ENCODE measurements around the gene DPP6. TPM values are rescaled to one million over a fixed set of nuclear protein-coding genes. Genes with fewer than 3 reads are reported as not detected.
"Not testable (repeated sequence)": the region's sequence is repeated elsewhere in the genome, so short reads cannot be mapped to it uniquely, and the experiment has no call there.

DPP6 gene
- total RNA-seq (2021; fragmentation: NEBNext Ultra II Directional; extraction: Animal tissue kit (Norgen Biotek cat#: 25700)) (6.8 and 8.5 TPM in 2 replicates), polyA plus RNA-seq (2011; rRNA removed) (4.3 and 4.7 TPM in 2 replicates), polyA minus RNA-seq (2011; rRNA and poly(A)+ RNA removed) (9.9 and 13.5 TPM in 2 replicates)
- polyA plus RNA-seq (2011; cell fraction: cytosol; rRNA removed): 5.1 TPM
- polyA plus RNA-seq (2011; cell fraction: nucleus; rRNA removed): 8.8 TPM
- polyA plus RNA-seq (2012, experiment 1 of 2): 3.6 to 5.6 TPM (median 4.4 TPM) in 4 replicates
- 1.00 TPM for polyA plus RNA-seq (2012, experiment 2 of 2)
- polyA plus RNA-seq (2013, experiment 1 of 2): 8.1 TPM
- polyA plus RNA-seq (2013, experiment 2 of 2): 7.0 TPM
- polyA minus RNA-seq (2011; cell fraction: cytosol; rRNA and poly(A)+ RNA removed): 3.5 TPM
- 12.8 TPM for polyA minus RNA-seq (2011; cell fraction: nucleus; rRNA and poly(A)+ RNA removed)
- long read RNA-seq, experiment 1, partial matches to known transcripts: 2 of 5 reads
- long read RNA-seq, experiment 1, other reads (novel, unspliced or antisense): 3 of 5 reads
- long read RNA-seq, experiment 2: 0 reads

DNA sequence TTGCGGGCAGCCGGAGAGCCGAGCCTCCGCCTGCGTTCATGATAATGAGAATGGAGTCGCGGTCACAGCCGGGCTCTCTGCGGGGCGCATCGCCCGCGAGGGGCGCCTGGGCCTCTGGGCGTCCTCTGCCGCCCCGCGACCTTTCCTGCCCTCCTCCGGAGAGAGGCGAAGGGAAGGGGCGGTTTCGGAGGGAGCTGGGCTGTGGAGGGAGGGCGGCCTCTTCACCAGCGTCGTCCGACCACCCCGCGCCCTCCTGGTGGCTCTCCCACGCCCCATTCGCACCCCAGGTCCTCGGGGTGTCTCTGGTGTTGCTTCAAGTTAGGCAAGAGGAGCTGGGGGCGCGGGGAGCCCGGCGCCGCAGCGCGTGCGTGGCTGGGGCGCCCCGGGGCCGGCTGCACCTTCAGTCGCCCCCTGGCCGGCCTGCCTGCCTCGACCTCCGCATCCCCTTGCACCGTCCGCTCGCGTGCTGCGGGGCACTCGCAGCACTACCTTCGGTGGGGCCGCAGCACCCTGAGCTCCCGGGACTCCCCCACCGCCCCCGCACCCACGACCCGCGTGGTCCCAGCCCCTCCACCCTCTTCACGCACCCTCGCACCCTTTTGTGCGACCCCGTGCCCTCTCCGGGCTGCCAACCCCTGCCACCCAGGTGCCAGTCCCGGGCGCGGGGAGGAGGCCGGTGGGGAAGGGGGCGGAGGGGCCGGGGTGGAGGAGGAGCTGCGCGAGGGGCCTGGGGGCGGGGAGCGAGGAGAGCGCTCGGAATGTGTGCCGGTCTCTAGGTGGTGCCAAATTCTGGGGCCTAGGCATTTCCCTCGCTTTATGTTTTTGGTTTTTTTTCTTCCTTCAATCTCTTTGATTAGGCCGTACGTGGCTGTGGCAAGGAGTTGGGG is at the start of gene DPP6:
Gene DPP6 (plus strand): TSS at position 756 of the 887 bp plus-strand sequence.
- H3K18ac ChIP-seq (ENCODE audit: extremely low read depth, low read length); H2BK15ac ChIP-seq (ENCODE audit: low read length); H3K56ac ChIP-seq (replicated peaks; ENCODE audit: insufficient read length, low read depth, low read length); H3K36me3 ChIP-seq (ENCODE audit: control insufficient read depth in 2 of 4, insufficient read depth in 4 of 4, low read length in 3 of 4); H2BK20ac ChIP-seq (ENCODE audit: low read length); H3K9ac ChIP-seq (replicated peaks in 1 of 4; ENCODE audit: extremely low read depth in 1 of 4, low read depth in 3 of 4, low read length in 3 of 4); H3K23me2 ChIP-seq (ENCODE audit: low read depth, low read length); H3K4ac ChIP-seq (replicated peaks; ENCODE audit: insufficient read length, low read depth, low read length); H4K20me1 ChIP-seq (replicated peaks in 1 of 2; ENCODE audit: control insufficient read depth in 1 of 2, insufficient read depth in 2 of 2, low read length in 2 of 2); H3K23ac ChIP-seq (ENCODE audit: insufficient read length); H2BK12ac ChIP-seq (ENCODE audit: low read depth, low read length); CTCF ChIA-PET (ENCODE audit: partially characterized antibody); H2AK5ac ChIP-seq (ENCODE audit: low read depth, low read length); POLR2A ChIA-PET (ENCODE audit: partially characterized antibody); H4K8ac ChIP-seq (ENCODE audit: extremely low read depth, insufficient read depth, low read length); H3K9me3 ChIP-seq (ENCODE audit: insufficient read depth in 2 of 2, low read depth in 1 of 2, low read length in 1 of 2); H2BK5ac ChIP-seq (ENCODE audit: low read depth, low read length); H3K14ac ChIP-seq (ENCODE audit: insufficient read length); H4K5ac ChIP-seq (ENCODE audit: insufficient read length, low read depth, low read length); H2BK120ac ChIP-seq (replicated peaks; ENCODE audit: low read depth, low read length); H3K79me2 ChIP-seq (ENCODE audit: control insufficient read depth in 1 of 2, insufficient read depth in 2 of 2, low read length in 2 of 2); H2AFZ ChIP-seq (ENCODE audit: low read length); H3K4me1 ChIP-seq (replicated peaks in 1 of 4; ENCODE audit: control insufficient read depth in 3 of 4, insufficient read depth in 4 of 4, low read length in 3 of 4); H3K79me1 ChIP-seq (ENCODE audit: low read depth, low read length); H3K27ac ChIP-seq (ENCODE audit: low read depth, low read length); FAIRE-seq; H4K91ac ChIP-seq (replicated peaks; ENCODE audit: insufficient read length, low read length); H3K27me3 ChIP-seq (replicated peaks in 1 of 4; ENCODE audit: control insufficient read depth in 3 of 4, extremely low read depth in 1 of 4, insufficient read depth in 3 of 4, low read length in 3 of 4): not testable (repeated sequence)
- peak in 1 of 2 experiments; percentile 55 for DNase-seq (ENCODE audit: low read depth in 1 of 2, low spot score in 2 of 2)
- 0% methylated on average over 20 of the region's 81 CpGs; no CpG with 5 or more reads in 1 of the 2 experiments for WGBS, 2 experiments (ENCODE audit: extremely low coverage in 1 of 2, insufficient coverage in 1 of 2, insufficient read length in 1 of 2, insufficient replicate concordance in 2 of 2, low coverage in 1 of 2, low lambda C conversion rate in 2 of 2, missing lambda C conversion rate in 1 of 2)
- peak within 1 kb of the TSS; percentile 62 to 65 for H3K4me2 ChIP-seq (ENCODE audit: insufficient read depth in 1 of 2, low read depth in 2 of 2, low read length in 2 of 2)
- H3K4me3 ChIP-seq (ENCODE audit: extremely low read depth in 1 of 4, insufficient read depth in 2 of 4, low read depth in 3 of 4, low read length in 4 of 4): peak within 1 kb of the TSS; percentile 36 to 65 (median 39)
